Measurements from ENCODE around the gene TRAF2.

DNA sequence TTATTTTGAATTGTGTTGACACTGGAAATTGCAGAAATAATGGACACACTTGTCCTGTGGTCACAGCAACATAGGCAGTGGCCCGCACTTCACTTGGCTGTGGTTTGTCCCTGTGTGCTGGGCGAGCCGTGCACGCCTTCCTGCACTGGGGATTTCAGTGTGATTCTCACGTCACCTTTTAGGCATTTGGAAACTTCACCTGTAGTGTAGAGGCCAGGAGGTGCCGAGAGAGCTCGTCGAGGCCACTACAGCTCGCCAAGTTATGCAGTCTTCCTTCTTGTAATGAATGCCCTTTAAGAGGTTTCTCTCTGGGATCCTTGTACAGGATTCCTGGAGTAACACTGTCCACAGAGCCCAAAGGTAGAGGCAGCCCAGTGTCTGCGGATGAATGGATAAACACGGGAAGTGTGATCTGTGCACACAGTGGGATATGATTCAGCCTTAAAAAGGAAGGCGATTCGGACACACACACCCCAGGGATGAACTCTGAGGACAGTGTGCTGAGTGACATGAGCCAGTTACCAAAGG, 14.7 kb downstream of the TRAF2 start:
- no peak for TF ChIP-seq POLR2A (IDR thresholded peaks at IDR 0.05; ENCODE audit: low read depth, low read length)
- TF ChIP-seq POLR2AphosphoS5 (IDR thresholded peaks at IDR 0.05; ENCODE audit: low read depth, low read length): no peak
- TF ChIP-seq TAF1 (IDR thresholded peaks at IDR 0.05; ENCODE audit: borderline replicate concordance, low read depth, low read length): no peak

Measured in GM12892 (cell line).